Tibial nerve (tissue), 4 donors: ENCODE results near the gene F10. TPM values are rescaled to one million over a fixed set of nuclear protein-coding genes. Genes with fewer than 3 reads are reported as not detected.

Source experiments
- DNase-seq, 2 donors: peaks; one replicate each; pipeline ENCODE4 v3.0.0-alpha.2; 2019; ENCODE audit warnings: low spot score in 2 of 2
- H3K27ac ChIP-seq, 4 donors: fragments of 200-600 bp; sonication (generic) in 3 of 4; one replicate each; pipeline ENCODE4 v1.5.1; 2017 to 2019; ENCODE audit warnings: mild to moderate bottlenecking in 1 of 4
- H3K27me3 ChIP-seq, 2 donors: fragments of 200-600 bp; sonication (generic) in 1 of 2; one replicate each; pipeline versions ENCODE4 v1.5.1 to v1.6.0; 2017 to 2019
- H3K36me3 ChIP-seq, 3 donors: fragments of 200-600 bp; sonication (generic); one replicate each; pipeline ENCODE4 v1.5.1; 2018 to 2019
- H3K4me1 ChIP-seq, 4 donors: fragments of 200-600 bp; sonication (generic) in 3 of 4; one replicate each; pipeline ENCODE4 v1.5.1; 2017 to 2019
- H3K4me3 ChIP-seq, 4 donors: fragments of 200-600 bp; sonication (generic) in 3 of 4; one replicate each; pipeline ENCODE4 v1.5.1; 2017 to 2019; ENCODE audit warnings: mild to moderate bottlenecking in 1 of 4, moderate library complexity in 1 of 4
- H3K9me3 ChIP-seq, 4 donors: fragments of 200-600 bp; sonication (generic) in 3 of 4; one replicate each; pipeline ENCODE4 v1.5.1; 2017 to 2019
- CTCF ChIP-seq, 5 experiments: fragments of 200-600 bp in 3 of 5; fragments of 450-650 bp in 2 of 5; sonication (generic) in 3 of 5; IDR thresholded peaks; one replicate each; pipeline ENCODE4 v1.5.1; 2016 to 2019; ENCODE audit warnings: antibody characterized with exemption in 5 of 5, mild to moderate bottlenecking in 3 of 5, moderate library complexity in 2 of 5
- EP300 ChIP-seq, 2 donors: sonication (generic); formaldehyde crosslinking; IDR thresholded peaks; one replicate each; pipeline ENCODE4 v1.6.1; 2017; ENCODE audit warnings: antibody characterized with exemption in 2 of 2, mild to moderate bottlenecking in 1 of 2
- POLR2A ChIP-seq, 2 donors: fragments of 450-650 bp; IDR thresholded peaks; one replicate each; pipeline ENCODE4 v1.6.1; 2017; ENCODE audit warnings: antibody characterized with exemption in 2 of 2, mild to moderate bottlenecking in 2 of 2, moderate library complexity in 2 of 2
- WGBS, 2 donors: methylation state at CpG; one replicate each; pipeline ENCODE4 v1.1.5; 2018; 5-methylcytosine and 5-hydroxymethylcytosine counted together
- total RNA-seq, 4 donors: library from RNA; depleted of rRNA; stranded (reverse); fragments of >200 nt; gene quantifications; one replicate each; pipeline ENCODE4 v1.1.0, GENCODE V29; 2016

The F10 gene
- total RNA-seq, 4 donors from 2014 or later, result 12.0 to 44.3 (median 17.3) TPM

DNA sequence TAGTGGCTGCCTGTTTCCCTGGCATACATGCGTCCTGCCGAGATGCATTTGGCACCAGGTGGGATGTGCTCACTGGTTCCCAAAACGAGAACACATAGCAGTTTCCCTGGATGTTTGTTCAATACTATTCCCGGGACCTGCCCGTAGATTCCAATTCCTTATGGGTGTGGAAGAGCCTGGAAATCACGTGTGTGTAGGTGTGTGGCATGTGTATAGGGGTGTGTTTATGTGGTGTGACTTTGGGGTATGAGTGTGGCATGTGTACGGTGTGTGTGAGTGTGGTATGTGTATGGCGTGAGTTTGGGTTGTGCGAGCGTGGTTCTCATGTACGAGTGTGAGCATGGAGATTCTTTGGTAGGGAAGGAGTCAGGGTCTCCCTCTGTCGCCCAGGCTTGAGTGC, 19.9 kb upstream of the F10 start:
- no peak for TF ChIP-seq POLR2A (IDR thresholded peaks at IDR 0.05)
- no peak for TF ChIP-seq EP300 (IDR thresholded peaks at IDR 0.05)
- no peak for TF ChIP-seq CTCF (IDR thresholded peaks at IDR 0.05)
- DNase-seq, result no peak
- Histone ChIP-seq H3K9me3 (no peaks in the 10 kb centered on the region), H3K36me3 (no peaks in the 10 kb centered on the region), H3K27me3 (peaks cover 0 to 16% of the 10 kb centered on the region in 2 donors), H3K27ac (no peak overlapping the region), H3K4me1 (no peaks in the 10 kb centered on the region), H3K4me3 (no peak overlapping the region)
- WGBS, 2 donors, result 87 to 90% methylated on average over 12 of the region's 12 CpGs

GRCh38 chr13:113103646-113104045, 19.0 kb upstream of the F10 start:
- DNase-seq, result no peak
- H3K9me3 ChIP-seq, result no peaks in the 10 kb centered on the region
- H3K4me3 ChIP-seq, result no peak overlapping the region
- H3K36me3 ChIP-seq, result no peaks in the 10 kb centered on the region
- H3K4me1 ChIP-seq, result no peaks in the 10 kb centered on the region
- 77 to 80% methylated on average over 1 to 9 of the region's 9 CpGs for WGBS, 2 donors
- H3K27ac ChIP-seq, result no peak overlapping the region
- H3K27me3 ChIP-seq, result peaks cover 0 to 12% of the 10 kb centered on the region in 2 donors
- TF ChIP-seq EP300 (IDR thresholded peaks at IDR 0.05) (no peak), CTCF (IDR thresholded peaks at IDR 0.05) (no peak), POLR2A (IDR thresholded peaks at IDR 0.05) (no peak)

- no peak for TF ChIP-seq CTCF (IDR thresholded peaks at IDR 0.05)
- no peak for TF ChIP-seq POLR2A (IDR thresholded peaks at IDR 0.05)
- no peak for TF ChIP-seq EP300 (IDR thresholded peaks at IDR 0.05)
- H3K36me3 ChIP-seq, result no peaks in the 10 kb centered on the region
- H3K4me3 ChIP-seq, result no peak within 1 kb of the TSS
- no peaks in the 10 kb centered on the region for H3K9me3 ChIP-seq
- H3K4me1 ChIP-seq, result peaks cover 0 to 12% (median 6%) of the 10 kb centered on the region in 4 donors
- peaks cover 0 to 25% of the 10 kb centered on the region in 2 donors for H3K27me3 ChIP-seq
- H3K27ac ChIP-seq, result no peak within 1 kb of the TSS
- WGBS, 2 donors, result 62 to 68% methylated on average over 14 to 16 of the region's 17 CpGs
- DNase-seq, result no peak
These were observed 17.3 kb upstream of the F10 start, which contains the start of gene F7 for GRCh38 chr13:113105032-113105920. F7 (plus strand) TSS chr13:113105791; CDS start chr13:113105842, 51 bp downstream.

- Histone ChIP-seq H3K4me1 (peaks cover 0 to 19% (median 10%) of the 10 kb centered on the region in 4 donors), H3K9me3 (no peaks in the 10 kb centered on the region), H3K4me3 (no peak overlapping the region), H3K27ac (no peak overlapping the region), H3K36me3 (no peaks in the 10 kb centered on the region), H3K27me3 (peaks cover 0 to 32% of the 10 kb centered on the region in 2 donors)
- 55 to 62% methylated on average over 9 to 16 of the region's 16 CpGs for WGBS, 2 donors
- DNase-seq, result no peak
- TF ChIP-seq CTCF (IDR thresholded peaks at IDR 0.05), result no peak
- TF ChIP-seq EP300 (IDR thresholded peaks at IDR 0.05), result no peak
- no peak for TF ChIP-seq POLR2A (IDR thresholded peaks at IDR 0.05)
These were observed 16.6 kb upstream of the F10 start for GRCh38 chr13:113105921-113106452.
